ENCODE measurements around the gene CYB5A. TPM values are rescaled to one million over a fixed set of nuclear protein-coding genes. Genes with fewer than 3 reads are reported as not detected.

Gene CYB5A
- polyA plus RNA-seq, 2 of the 4 experiments (the other 2 are of a cell fraction) = 132 to 267 TPM

- Histone ChIP-seq H3K9me3 (no peaks in the 10 kb centered on the region), H3K27ac (no peak overlapping the region), H3K4me2 (no peak overlapping the region), H3K4me1 (no peaks in the 10 kb centered on the region), H3K4me3 (no peak overlapping the region)
- ATAC-seq = no peak
- 51% methylated on average over 3 of the region's 3 CpGs for WGBS (ENCODE audit: missing lambda C conversion rate)
- CTCF ChIA-PET = no interaction called here
- no peak for FAIRE-seq
- no peak for DNase-seq (ENCODE audit: low read depth in 1 of 2, low spot score in 1 of 2)
- TF ChIP-seq HDAC2 (IDR thresholded peaks at IDR 0.05) (no peak), RARB (CRISPR knock-in tag; IDR thresholded peaks at IDR 0.05) (no peak), ATOH8 (CRISPR knock-in tag; IDR thresholded peaks at IDR 0.05; ENCODE audit: low read depth) (no peak), BHLHE40 (IDR thresholded peaks at IDR 0.05; ENCODE audit: low read depth, low read length) (no peak), CHD4 (IDR thresholded peaks at IDR 0.05; ENCODE audit: borderline replicate concordance) (no peak), BCL3 (IDR thresholded peaks at IDR 0.05) (no peak), FOSL2 (IDR thresholded peaks at IDR 0.05) (no peak), FOSL2 (CRISPR knock-in tag; IDR thresholded peaks at IDR 0.05) (no peak), HOXA7 (CRISPR knock-in tag; IDR thresholded peaks at IDR 0.05) (no peak)
- POLR2A ChIA-PET = no interaction called here
These were observed 75.1 kb downstream of the CYB5A start for GRCh38 chr18:74216661-74217110.

- CTCF ChIA-PET = interaction anchor here (1.6 kb wide), 1 partner anchor 100 kb away, joined by 3 read pairs; the partner anchor contains the start of gene C18orf63
These were observed 75.9 kb downstream of the CYB5A start for GRCh38 chr18:74215863-74216262.

More at GRCh38 chr18:74215863-74216262, 75.9 kb downstream of the CYB5A start:
- no peak for TF ChIP-seq REST (IDR thresholded peaks at IDR 0.05)
- TF ChIP-seq USF2 (IDR thresholded peaks at IDR 0.05) = no peak
- no peak for TF ChIP-seq E2F6 (IDR thresholded peaks at IDR 0.05; ENCODE audit: borderline replicate concordance, low read depth)
- TF ChIP-seq BHLHE40 (IDR thresholded peaks at IDR 0.05; ENCODE audit: low read depth, low read length) = no peak
- no peak for TF ChIP-seq CEBPB (IDR thresholded peaks at IDR 0.05)
- no peak for TF ChIP-seq POLR2A (IDR thresholded peaks at IDR 0.05; ENCODE audit: low read length)
- TF ChIP-seq NR3C1 (IDR thresholded peaks at IDR 0.05) = no peak
- no peak for TF ChIP-seq KDM5A (IDR thresholded peaks at IDR 0.05)
- no peak for TF ChIP-seq SREBF2 (IDR thresholded peaks at IDR 0.05)
- no peak for TF ChIP-seq CHD4 (IDR thresholded peaks at IDR 0.05; ENCODE audit: borderline replicate concordance)
- no peak for TF ChIP-seq GATA3 (IDR thresholded peaks at IDR 0.05; ENCODE audit: borderline replicate concordance)
- no peak for TF ChIP-seq TP53 (CRISPR knock-in tag; IDR thresholded peaks at IDR 0.05)
- TF ChIP-seq HOXB13 (CRISPR knock-in tag; IDR thresholded peaks at IDR 0.05; ENCODE audit: low read depth) = no peak
- no peak for TF ChIP-seq CBX2 (IDR thresholded peaks at IDR 0.05; ENCODE audit: borderline replicate concordance, low read depth)
- TF ChIP-seq HOXA7 (CRISPR knock-in tag; IDR thresholded peaks at IDR 0.05) = no peak
- no peak for TF ChIP-seq ELK1 (IDR thresholded peaks at IDR 0.05; ENCODE audit: low read depth, low read length)
- no peak for TF ChIP-seq MAX (IDR thresholded peaks at IDR 0.05)
- TF ChIP-seq ZSCAN20 (CRISPR knock-in tag; IDR thresholded peaks at IDR 0.05) = no peak
- TF ChIP-seq EHF (CRISPR knock-in tag; IDR thresholded peaks at IDR 0.05) = no peak
- DNase-seq (ENCODE audit: low read depth in 1 of 2, low spot score in 1 of 2) (no peak), ATAC-seq (no peak), FAIRE-seq (no peak)
- H3K4me2 ChIP-seq = no peak overlapping the region
- H3K4me3 ChIP-seq = no peak overlapping the region
- H3K27ac ChIP-seq = no peak overlapping the region
- POLR2A ChIA-PET = no interaction called here
- 13% methylated on average over 1 of the region's 1 CpG for WGBS (ENCODE audit: missing lambda C conversion rate)
- H3K9me3 ChIP-seq = no peaks in the 10 kb centered on the region
- H3K4me1 ChIP-seq = no peaks in the 10 kb centered on the region
